Natural killer cell (primary cell): Measurements from ENCODE around the gene CDH13. TPM values are rescaled to one million over a fixed set of nuclear protein-coding genes. Genes with fewer than 3 reads are reported as not detected.

Source experiments
- ATAC-seq, 3 donors: fragments of 150-1000 bp in 2 of 3; fragments of 200-7000 bp in 1 of 3; cut with Tn5 transposase; 1 replicate in 1 of 3; 2 replicates in 2 of 3; pipeline ENCODE4 v1.10.0; 2021; ENCODE audit warnings: mild to moderate bottlenecking in 2 of 3, moderate library complexity in 2 of 3
- DNase-seq, 2 donors: peaks; one replicate each; pipeline versions ENCODE4 v3.0.0 to v3.0.0-alpha.2; 2013 to 2021; ENCODE audit warnings: mixed read lengths in 1 of 2
- H3K27ac ChIP-seq: one replicate; pipeline ENCODE4 v1.5.1; 2013; ENCODE audit warnings: mild to moderate bottlenecking, low read length
- H3K27me3 ChIP-seq: one replicate; pipeline ENCODE4 v1.6.1; 2013; ENCODE audit warnings: low read length; ENCODE audit not compliant: control insufficient read depth, insufficient read depth
- H3K36me3 ChIP-seq: one replicate; pipeline ENCODE4 v1.6.1; 2013; ENCODE audit warnings: low read length; ENCODE audit not compliant: control insufficient read depth, insufficient read depth
- H3K4me1 ChIP-seq: one replicate; pipeline ENCODE4 v1.6.1; 2013; ENCODE audit warnings: low read length; ENCODE audit not compliant: control insufficient read depth, insufficient read depth
- H3K4me3 ChIP-seq: one replicate; pipeline ENCODE4 v1.5.1; 2013; ENCODE audit warnings: low read length
- H3K9me3 ChIP-seq: one replicate; pipeline ENCODE4 v1.6.1; 2013; ENCODE audit warnings: low read length; ENCODE audit not compliant: control insufficient read depth, insufficient read depth
- H3K27ac Mint-ChIP-seq, 2 donors: one replicate each; pipeline ENCODE4 v1.8.0; 2022; ENCODE audit warnings: mild to moderate bottlenecking in 2 of 2, mixed read lengths in 2 of 2, moderate library complexity in 1 of 2
- H3K27me3 Mint-ChIP-seq, 2 donors: one replicate each; pipeline ENCODE4 v1.8.0; 2022; ENCODE audit warnings: low read depth in 2 of 2, mixed read lengths in 2 of 2
- H3K36me3 Mint-ChIP-seq: one replicate; pipeline ENCODE4 v1.8.0; 2022; ENCODE audit warnings: mixed read lengths
- H3K4me1 Mint-ChIP-seq, 2 donors: one replicate each; pipeline ENCODE4 v1.8.0; 2022; ENCODE audit warnings: mixed read lengths in 2 of 2
- H3K4me3 Mint-ChIP-seq: one replicate; pipeline ENCODE4 v1.8.0; 2022; ENCODE audit warnings: mild to moderate bottlenecking, moderate library complexity, mixed read lengths
- H3K9me3 Mint-ChIP-seq, 2 donors: one replicate each; pipeline ENCODE4 v1.8.0; 2022; ENCODE audit warnings: mixed read lengths in 2 of 2
- WGBS: methylation state at CpG from one replicate; pipeline ENCODE4 v1.1.7; 2013; ENCODE audit warnings: missing lambda C conversion rate; ENCODE audit not compliant: insufficient coverage; 5-methylcytosine and 5-hydroxymethylcytosine counted together
- intact Hi-C: fragments of 100-400 bp; cut with micrococcal nuclease; formaldehyde crosslinking; loops from one replicate; pipeline ENCODE4 v1.14.2; 2022
- total RNA-seq, 4 donors: library from RNA; stranded (reverse); fragments of 120-200 nt in 1 of 4; gene quantifications; one replicate each; pipeline versions ENCODE4 v1.2.3 to v1.2.4, GENCODE V29; 2013 to 2022
- TF ChIP-seq, protein P1 (sequence below): fragments of 200-600 bp; IDR thresholded peaks from one replicate; pipeline ENCODE4 v1.8.0; 2022; ENCODE audit warnings: antibody characterized with exemption

The CDH13 gene
- total RNA-seq, 3 donors from 2014 or later (not counting 1 experiment from before 2014, with no cell fraction given), result not detected

DNA sequence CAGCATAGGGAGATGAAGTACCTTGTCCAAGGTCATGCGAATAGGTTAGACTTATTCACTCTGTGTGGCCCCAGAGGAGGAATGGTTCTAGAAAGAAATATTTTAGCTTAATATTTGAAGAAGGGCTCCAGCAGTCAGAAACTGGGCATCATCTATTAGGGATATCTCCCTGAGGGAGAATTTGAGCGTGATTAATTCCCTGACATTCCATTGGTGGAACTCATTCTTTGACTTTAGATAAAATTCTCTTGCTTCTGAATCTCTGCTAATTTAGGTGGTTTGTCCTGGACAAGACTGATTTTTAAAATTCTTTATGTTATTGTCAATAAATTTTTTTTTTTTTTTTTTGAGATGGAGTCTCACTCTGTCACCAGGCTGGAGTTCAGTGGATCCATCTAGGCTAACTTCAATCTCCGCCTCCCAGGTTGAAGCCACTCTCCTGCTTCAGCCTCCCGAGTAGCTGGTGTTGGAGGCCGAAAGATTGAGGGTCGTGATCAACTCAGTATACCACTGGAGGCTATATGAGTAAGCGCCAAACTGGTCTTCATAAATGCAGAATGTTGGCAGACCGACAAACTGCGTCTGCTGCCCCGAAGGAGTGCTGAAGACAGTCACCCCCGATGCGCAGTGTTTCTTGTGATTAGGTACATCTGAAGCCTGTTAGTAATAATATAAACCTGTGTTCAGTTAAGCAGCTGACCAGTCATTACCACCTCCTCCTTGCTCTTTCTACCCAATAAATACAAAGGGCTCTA, 913.1 kb downstream of the CDH13 start:
- Mint-ChIP-seq H3K4me1 (no peaks in the 10 kb centered on the region), H3K36me3 (no peaks in the 10 kb centered on the region), H3K27ac (no peak overlapping the region), H3K9me3 (peaks cover 0 to 12% of the 10 kb centered on the region in 2 donors), H3K27me3 (peaks cover 0 to 6% of the 10 kb centered on the region in 2 donors), H3K4me3 (no peak overlapping the region)
- Histone ChIP-seq H3K27ac (no peak overlapping the region), H3K4me3 (no peak overlapping the region), H3K9me3 (no peaks in the 10 kb centered on the region), H3K4me1 (no peaks in the 10 kb centered on the region), H3K36me3 (no peaks in the 10 kb centered on the region), H3K27me3 (no peaks in the 10 kb centered on the region)
- ATAC-seq (no peak), DNase-seq (no peak)
- TF ChIP-seq, protein P1, sequence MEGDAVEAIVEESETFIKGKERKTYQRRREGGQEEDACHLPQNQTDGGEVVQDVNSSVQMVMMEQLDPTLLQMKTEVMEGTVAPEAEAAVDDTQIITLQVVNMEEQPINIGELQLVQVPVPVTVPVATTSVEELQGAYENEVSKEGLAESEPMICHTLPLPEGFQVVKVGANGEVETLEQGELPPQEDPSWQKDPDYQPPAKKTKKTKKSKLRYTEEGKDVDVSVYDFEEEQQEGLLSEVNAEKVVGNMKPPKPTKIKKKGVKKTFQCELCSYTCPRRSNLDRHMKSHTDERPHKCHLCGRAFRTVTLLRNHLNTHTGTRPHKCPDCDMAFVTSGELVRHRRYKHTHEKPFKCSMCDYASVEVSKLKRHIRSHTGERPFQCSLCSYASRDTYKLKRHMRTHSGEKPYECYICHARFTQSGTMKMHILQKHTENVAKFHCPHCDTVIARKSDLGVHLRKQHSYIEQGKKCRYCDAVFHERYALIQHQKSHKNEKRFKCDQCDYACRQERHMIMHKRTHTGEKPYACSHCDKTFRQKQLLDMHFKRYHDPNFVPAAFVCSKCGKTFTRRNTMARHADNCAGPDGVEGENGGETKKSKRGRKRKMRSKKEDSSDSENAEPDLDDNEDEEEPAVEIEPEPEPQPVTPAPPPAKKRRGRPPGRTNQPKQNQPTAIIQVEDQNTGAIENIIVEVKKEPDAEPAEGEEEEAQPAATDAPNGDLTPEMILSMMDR, result no peak
- 88% methylated on average over 12 of the region's 12 CpGs for WGBS
- intact Hi-C loops, result no loop called here

DNA sequence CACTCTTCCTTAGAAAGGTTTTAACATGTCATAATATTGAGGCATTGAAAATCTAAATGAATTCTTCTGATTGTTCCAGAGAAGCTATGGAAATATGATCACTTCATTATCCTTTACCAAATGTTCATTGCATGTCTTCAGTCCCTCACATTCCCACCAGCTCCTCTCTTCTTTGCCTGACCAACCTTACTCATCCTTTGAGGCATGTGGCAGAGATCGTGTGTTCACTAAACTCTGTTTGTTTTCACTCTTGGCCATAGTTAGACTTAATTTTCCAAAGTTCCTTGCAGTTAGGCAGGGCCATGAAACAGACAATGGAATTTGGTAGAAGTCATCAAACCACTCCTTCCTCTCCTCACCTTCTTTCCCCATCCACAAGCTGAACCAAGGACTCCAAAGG, 914.5 kb downstream of the CDH13 start:
- Histone ChIP-seq H3K27me3 (no peaks in the 10 kb centered on the region), H3K9me3 (no peaks in the 10 kb centered on the region), H3K36me3 (no peaks in the 10 kb centered on the region), H3K27ac (no peak overlapping the region), H3K4me1 (no peaks in the 10 kb centered on the region), H3K4me3 (no peak overlapping the region)
- Mint-ChIP-seq H3K4me3 (no peak overlapping the region), H3K4me1 (no peaks in the 10 kb centered on the region), H3K27ac (no peak overlapping the region), H3K27me3 (peaks cover 0 to 2% of the 10 kb centered on the region in 2 donors), H3K36me3 (no peaks in the 10 kb centered on the region), H3K9me3 (peaks cover 0 to 7% of the 10 kb centered on the region in 2 donors)
- DNase-seq, result no peak
- WGBS, result 67% methylated on average over 1 of the region's 1 CpG
- TF ChIP-seq, protein P1, result no peak
- no peak for ATAC-seq
- intact Hi-C loops, result no loop called here

DNA sequence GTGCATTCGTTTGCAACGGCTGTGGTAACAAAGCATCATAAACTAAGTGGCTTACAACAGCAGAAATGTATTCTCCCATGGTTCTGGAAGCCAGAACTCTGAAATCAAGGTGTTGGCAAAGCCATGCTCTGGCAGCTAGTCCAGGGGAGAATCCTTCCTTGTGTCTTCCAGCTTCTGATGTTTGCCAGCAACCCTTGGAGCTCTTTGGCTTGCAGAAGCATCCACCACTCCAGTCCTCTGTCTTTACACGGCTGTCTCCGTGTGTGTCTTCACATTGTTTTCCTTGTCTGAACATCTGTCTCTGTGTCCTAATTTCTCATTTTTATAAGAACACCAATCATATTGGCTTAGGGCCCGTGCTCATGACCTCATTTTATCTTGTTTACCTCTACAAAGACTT, 915.7 kb downstream of the CDH13 start:
- Mint-ChIP-seq H3K27me3 (peaks cover 0 to 2% of the 10 kb centered on the region in 2 donors), H3K9me3 (peaks cover 0 to 6% of the 10 kb centered on the region in 2 donors), H3K4me3 (no peak overlapping the region), H3K27ac (no peak overlapping the region), H3K4me1 (no peaks in the 10 kb centered on the region), H3K36me3 (no peaks in the 10 kb centered on the region)
- H3K4me1 ChIP-seq, result no peaks in the 10 kb centered on the region
- no peak overlapping the region for H3K27ac ChIP-seq
- H3K36me3 ChIP-seq, result no peaks in the 10 kb centered on the region
- intact Hi-C loops, result no loop called here
- WGBS, result 82% methylated on average over 5 of the region's 5 CpGs
- ATAC-seq (no peak), DNase-seq (no peak)
- no peaks in the 10 kb centered on the region for H3K9me3 ChIP-seq
- no peak overlapping the region for H3K4me3 ChIP-seq
- H3K27me3 ChIP-seq, result no peaks in the 10 kb centered on the region
- TF ChIP-seq, protein P1, result no peak
